SK-N-SH treated with all-trans-retinoic acid at 6 μM for 48 hours (cell line): Measurements from ENCODE around the gene NALCN.

ENCODE experiments used
- ARNTL ChIP-seq: fragments of 450-650 bp; formaldehyde crosslinking; IDR thresholded peaks from 2 replicates; pipeline ENCODE4 v1.5.0; 2020; ENCODE audit warnings: low read depth, mild to moderate bottlenecking, moderate library complexity, borderline replicate concordance
- CREB5 ChIP-seq: fragments of 250-450 bp; sonication (Bioruptor Pico); IDR thresholded peaks from 2 replicates; pipeline ENCODE4 v1.5.1; 2020; ENCODE audit warnings: low read depth, mild to moderate bottlenecking, moderate library complexity
- GLIS3 ChIP-seq: fragments of 250-450 bp; sonication (Bioruptor Pico); IDR thresholded peaks from 2 replicates; pipeline ENCODE4 v1.5.0; 2020; ENCODE audit warnings: mild to moderate bottlenecking, moderate library complexity
- ISL1 ChIP-seq: fragments of 250-450 bp; sonication (Bioruptor Pico); IDR thresholded peaks from 2 replicates; pipeline ENCODE4 v2.1.2; 2022; ENCODE audit warnings: mild to moderate bottlenecking, moderate library complexity
- ZFP30 ChIP-seq: fragments of 450-650 bp; formaldehyde crosslinking; IDR thresholded peaks from 2 replicates; pipeline ENCODE4 v1.5.0; 2022; ENCODE audit warnings: mild to moderate bottlenecking, moderate library complexity
- ZNF565 ChIP-seq: fragments of 450-650 bp; formaldehyde crosslinking; conservative IDR thresholded peaks from 2 replicates; pipeline ENCODE4 v1.5.0; 2020; ENCODE audit warnings: low read depth, mild to moderate bottlenecking, moderate library complexity
- ZNF70 ChIP-seq: fragments of 450-650 bp; formaldehyde crosslinking; IDR thresholded peaks from 2 replicates; pipeline ENCODE4 v1.5.0; 2020; ENCODE audit warnings: mild to moderate bottlenecking, moderate library complexity

GRCh38 chr13:101307181-101307701, 109.1 kb downstream of the NALCN start:
- no peak for TF ChIP-seq ZNF565
- no peak for TF ChIP-seq GLIS3 (CRISPR knock-in tag)
- no peak for TF ChIP-seq CREB5 (CRISPR knock-in tag)
- no peak for TF ChIP-seq ZFP30 (CRISPR knock-in tag)
- TF ChIP-seq ZNF70, result no peak
- TF ChIP-seq ARNTL (CRISPR knock-in tag), result no peak
- TF ChIP-seq ISL1, result no peak
